Right lobe of liver (tissue), 4 donors: Measurements from ENCODE around the gene SSH2.
"Not testable (repeated sequence)": the region's sequence is repeated elsewhere in the genome, so short reads cannot be mapped to it uniquely, and the experiment has no call there.

Experiments used
- POLR2A ChIP-seq: fragments of 450-650 bp; IDR thresholded peaks from one replicate; pipeline ENCODE4 v1.6.1; 2017; ENCODE audit warnings: antibody characterized with exemption, mild to moderate bottlenecking
- TF ChIP-seq, protein P1 (sequence below), 4 donors: fragments of 200-600 bp in 3 of 4; fragments of 450-650 bp in 1 of 4; IDR thresholded peaks; one replicate each; pipeline versions ENCODE4 v1.5.1 to v1.8.0; 2016 to 2022; ENCODE audit warnings: antibody characterized with exemption in 4 of 4, mild to moderate bottlenecking in 2 of 4
- donor health status: DM: no; HTN: no; CAD: no.
- donor health status: DM: no; HTN: no; CAD: no.
- donor health status: DM: no; HTN: yes; CAD: no.

DNA sequence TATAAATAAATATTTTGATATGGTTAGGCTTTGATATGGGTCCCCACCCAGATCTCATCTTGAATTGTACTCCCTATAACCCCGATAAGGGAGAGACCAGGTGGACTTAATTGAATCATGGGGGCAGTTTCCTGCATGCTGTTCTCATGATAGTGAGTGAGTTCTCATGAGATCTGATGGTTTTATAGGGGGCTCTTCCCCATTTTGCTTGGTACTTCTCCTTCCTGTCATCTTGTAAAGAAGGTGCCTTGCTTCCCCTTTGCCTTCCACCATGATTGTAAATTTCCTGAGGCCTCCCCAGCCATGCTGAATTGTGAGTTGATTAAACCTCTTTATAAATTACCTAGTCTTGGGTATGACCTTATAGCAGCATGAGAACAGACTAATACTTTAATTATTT, 55.7 kb downstream of the SSH2 start:
- TF ChIP-seq, protein P1, sequence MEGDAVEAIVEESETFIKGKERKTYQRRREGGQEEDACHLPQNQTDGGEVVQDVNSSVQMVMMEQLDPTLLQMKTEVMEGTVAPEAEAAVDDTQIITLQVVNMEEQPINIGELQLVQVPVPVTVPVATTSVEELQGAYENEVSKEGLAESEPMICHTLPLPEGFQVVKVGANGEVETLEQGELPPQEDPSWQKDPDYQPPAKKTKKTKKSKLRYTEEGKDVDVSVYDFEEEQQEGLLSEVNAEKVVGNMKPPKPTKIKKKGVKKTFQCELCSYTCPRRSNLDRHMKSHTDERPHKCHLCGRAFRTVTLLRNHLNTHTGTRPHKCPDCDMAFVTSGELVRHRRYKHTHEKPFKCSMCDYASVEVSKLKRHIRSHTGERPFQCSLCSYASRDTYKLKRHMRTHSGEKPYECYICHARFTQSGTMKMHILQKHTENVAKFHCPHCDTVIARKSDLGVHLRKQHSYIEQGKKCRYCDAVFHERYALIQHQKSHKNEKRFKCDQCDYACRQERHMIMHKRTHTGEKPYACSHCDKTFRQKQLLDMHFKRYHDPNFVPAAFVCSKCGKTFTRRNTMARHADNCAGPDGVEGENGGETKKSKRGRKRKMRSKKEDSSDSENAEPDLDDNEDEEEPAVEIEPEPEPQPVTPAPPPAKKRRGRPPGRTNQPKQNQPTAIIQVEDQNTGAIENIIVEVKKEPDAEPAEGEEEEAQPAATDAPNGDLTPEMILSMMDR (IDR thresholded peaks at IDR 0.05), result not testable (repeated sequence)
- not testable (repeated sequence) for TF ChIP-seq POLR2A
